HEK293T (cell line): ENCODE data around the gene SPAG6.

Source experiments
- CTCF ChIA-PET: fragments of 350-600 bp; formaldehyde crosslinking; extraction: SDS; loops from one replicate; lab custom pipeline; 2021; ENCODE audit warnings: antibody characterized with exemption, inconsistent platforms; lab: Yijun Ruan, JAX
- POLR2A ChIA-PET: fragments of 350-600 bp; formaldehyde crosslinking; extraction: SDS; loops from one replicate; lab custom pipeline; 2020; ENCODE audit warnings: antibody characterized with exemption, inconsistent platforms; lab: Yijun Ruan, JAX
- DNase-seq: peaks from one replicate; pipeline ENCODE4 v3.0.0; 2012; ENCODE audit warnings: mixed read lengths; ENCODE audit errors: extremely low spot score
- ARNT ChIP-seq: fragments of 450-650 bp; IDR thresholded peaks from 2 replicates; pipeline ENCODE4 v1.6.1; 2017; ENCODE audit warnings: mild to moderate bottlenecking
- BHLHE40 ChIP-seq: fragments of 450-650 bp; IDR thresholded peaks from 2 replicates; pipeline ENCODE4 v1.6.1; 2016; ENCODE audit warnings: mild to moderate bottlenecking, moderate library complexity, borderline replicate concordance
- CTBP1 ChIP-seq: fragments of 450-650 bp; IDR thresholded peaks from 2 replicates; pipeline ENCODE4 v1.6.1; 2016; ENCODE audit warnings: borderline replicate concordance
- ELF4 ChIP-seq: fragments of 450-650 bp; IDR thresholded peaks from 2 replicates; pipeline ENCODE4 v1.6.1; 2017; ENCODE audit warnings: antibody characterized with exemption
- FOXA1 ChIP-seq: fragments of 450-650 bp; IDR thresholded peaks from 2 replicates; pipeline ENCODE4 v1.6.1; 2016; ENCODE audit warnings: mild to moderate bottlenecking
- FOXK2 ChIP-seq: fragments of 450-650 bp; IDR thresholded peaks from 2 replicates; pipeline ENCODE4 v1.6.1; 2016; ENCODE audit warnings: mild to moderate bottlenecking
- FOXM1 ChIP-seq: fragments of 450-650 bp; IDR thresholded peaks from 2 replicates; pipeline ENCODE4 v1.6.1; 2017; ENCODE audit warnings: mild to moderate bottlenecking, borderline replicate concordance
- HDGF ChIP-seq: fragments of 450-650 bp; IDR thresholded peaks from 2 replicates; pipeline ENCODE4 v1.6.1; 2017; ENCODE audit warnings: antibody characterized with exemption, borderline replicate concordance
- L3MBTL2 ChIP-seq: fragments of 450-650 bp; conservative IDR thresholded peaks from 2 replicates; pipeline ENCODE4 v1.6.1; 2016; ENCODE audit warnings: mild to moderate bottlenecking
- LEF1 ChIP-seq: fragments of 450-650 bp; IDR thresholded peaks from 2 replicates; pipeline ENCODE4 v1.6.1; 2017; ENCODE audit warnings: mild to moderate bottlenecking, borderline replicate concordance
- NFRKB ChIP-seq: fragments of 450-650 bp; IDR thresholded peaks from 2 replicates; pipeline ENCODE4 v1.6.1; 2016; ENCODE audit warnings: mild to moderate bottlenecking, moderate library complexity
- PKNOX1 ChIP-seq: fragments of 450-650 bp; IDR thresholded peaks from 2 replicates; pipeline ENCODE4 v1.6.1; 2016
- SP1 ChIP-seq: fragments of 450-650 bp; IDR thresholded peaks from 2 replicates; pipeline ENCODE4 v1.6.1; 2017
- SUZ12 ChIP-seq: fragments of 450-650 bp; IDR thresholded peaks from 2 replicates; pipeline ENCODE4 v1.6.1; 2016; ENCODE audit warnings: mild to moderate bottlenecking
- TARDBP ChIP-seq: fragments of 450-650 bp; IDR thresholded peaks from 2 replicates; pipeline ENCODE4 v1.6.1; 2016
- ZNF384 ChIP-seq: fragments of 450-650 bp; IDR thresholded peaks from 2 replicates; pipeline ENCODE4 v1.6.1; 2016

Gene SPAG6

GRCh38 chr10:22345301-22346095 lies at the start of gene SPAG6:
Gene SPAG6, plus strand, starts transcription at chr10:22345496. Its CDS starts 116 bp downstream, at chr10:22345612.
- no peak for DNase-seq
- TF ChIP-seq SP1 (no peak), ELF4 (no peak), TARDBP (no peak), PKNOX1 (no peak), FOXK2 (no peak), BHLHE40 (no peak), NFRKB (no peak), ARNT (no peak)
- CTCF ChIA-PET: no interaction called here
- POLR2A ChIA-PET: no interaction called here

- TF ChIP-seq HDGF (no peak), FOXA1 (no peak), NFRKB (no peak), ELF4 (no peak), PKNOX1 (no peak), SP1 (no peak), CTBP1 (no peak), FOXM1 (no peak), FOXK2 (no peak), SUZ12 (no peak), BHLHE40 (no peak), L3MBTL2 (no peak), ARNT (no peak), LEF1 (no peak), ZNF384 (no peak), TARDBP (no peak)
- CTCF ChIA-PET: no interaction called here
- no peak for DNase-seq
- POLR2A ChIA-PET: no interaction called here
These were observed 44.1 kb upstream of the SPAG6 start for GRCh38 chr10:22301193-22301592.

- DNase-seq: no peak
- no peak for TF ChIP-seq SP1
- no peak for TF ChIP-seq PKNOX1
- TF ChIP-seq NFRKB: no peak
- TF ChIP-seq ZNF384: no peak
- TF ChIP-seq ARNT: no peak
- no peak for TF ChIP-seq BHLHE40
- TF ChIP-seq CTBP1: no peak
- no peak for TF ChIP-seq ELF4
- no peak for TF ChIP-seq L3MBTL2
- no peak for TF ChIP-seq SUZ12
- no peak for TF ChIP-seq HDGF
- no peak for TF ChIP-seq FOXM1
- TF ChIP-seq LEF1: no peak
- CTCF ChIA-PET: no interaction called here
- POLR2A ChIA-PET: no interaction called here
These were observed 41.8 kb upstream of the SPAG6 start for GRCh38 chr10:22303461-22303860.

- POLR2A ChIA-PET: no interaction called here
- no peak for DNase-seq
These were observed 39.6 kb upstream of the SPAG6 start for GRCh38 chr10:22305721-22306120.

More at GRCh38 chr10:22305721-22306120, 39.6 kb upstream of the SPAG6 start:
- CTCF ChIA-PET: no interaction called here
- TF ChIP-seq TARDBP (no peak), BHLHE40 (no peak), NFRKB (no peak), FOXK2 (no peak), ARNT (no peak), HDGF (no peak), CTBP1 (no peak), SUZ12 (no peak), LEF1 (no peak), FOXA1 (no peak), ELF4 (no peak), FOXM1 (no peak), SP1 (no peak), ZNF384 (no peak), L3MBTL2 (no peak), PKNOX1 (no peak)
